GM12865 (cell line): ENCODE measurements around the gene HES2.

Experiments used
- DNase-seq: peaks from one replicate; pipeline ENCODE4 v3.0.0; 2010; ENCODE audit warnings: low read depth
- H3K4me3 ChIP-seq: 2 replicates; pipeline ENCODE4 v1.5.1; 2011; ENCODE audit warnings: mild to moderate bottlenecking, low read depth, low read length, control low read depth
- TF ChIP-seq, protein P1 (sequence below): IDR thresholded peaks from 2 replicates; pipeline ENCODE4 v1.5.1; 2011; ENCODE audit warnings: low read length, control low read depth, low read depth, inconsistent platforms; ENCODE audit not compliant: insufficient read depth; ENCODE audit errors: missing control alignments

Gene HES2

DNA sequence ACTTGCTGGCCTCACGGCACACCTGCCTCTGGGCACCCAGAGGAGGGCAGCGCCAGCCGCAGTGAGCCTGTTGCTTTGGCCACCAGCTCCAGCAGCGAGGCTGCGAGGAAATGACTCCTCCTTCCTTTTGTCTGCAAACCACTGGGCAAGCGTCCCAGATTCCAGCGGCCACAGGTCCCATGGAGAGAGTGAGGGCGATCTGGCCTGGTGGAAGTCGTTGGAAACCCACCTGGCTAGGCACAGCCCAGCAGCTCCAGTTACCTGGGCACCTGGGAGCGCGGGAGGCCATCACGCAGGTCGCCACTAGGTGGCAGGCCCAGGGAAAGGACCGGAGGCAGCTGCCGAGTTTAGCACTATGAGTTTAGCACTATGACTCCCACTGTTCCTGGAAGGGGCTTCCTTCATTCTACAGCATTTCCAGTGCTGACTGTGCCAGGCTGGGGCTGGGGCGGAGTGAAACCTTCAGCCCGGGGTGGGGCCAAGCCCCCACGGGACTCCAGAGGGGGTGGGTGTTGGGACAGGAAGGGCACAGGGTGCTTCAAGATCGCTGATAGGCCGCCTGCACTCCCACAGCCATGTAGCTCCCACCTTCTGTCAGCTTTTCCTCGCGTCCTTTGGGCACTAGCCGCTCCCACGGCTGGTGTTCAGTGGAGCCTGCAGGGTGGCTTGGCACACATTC lies 3.7 kb upstream of the HES2 start:
- TF ChIP-seq, protein P1, sequence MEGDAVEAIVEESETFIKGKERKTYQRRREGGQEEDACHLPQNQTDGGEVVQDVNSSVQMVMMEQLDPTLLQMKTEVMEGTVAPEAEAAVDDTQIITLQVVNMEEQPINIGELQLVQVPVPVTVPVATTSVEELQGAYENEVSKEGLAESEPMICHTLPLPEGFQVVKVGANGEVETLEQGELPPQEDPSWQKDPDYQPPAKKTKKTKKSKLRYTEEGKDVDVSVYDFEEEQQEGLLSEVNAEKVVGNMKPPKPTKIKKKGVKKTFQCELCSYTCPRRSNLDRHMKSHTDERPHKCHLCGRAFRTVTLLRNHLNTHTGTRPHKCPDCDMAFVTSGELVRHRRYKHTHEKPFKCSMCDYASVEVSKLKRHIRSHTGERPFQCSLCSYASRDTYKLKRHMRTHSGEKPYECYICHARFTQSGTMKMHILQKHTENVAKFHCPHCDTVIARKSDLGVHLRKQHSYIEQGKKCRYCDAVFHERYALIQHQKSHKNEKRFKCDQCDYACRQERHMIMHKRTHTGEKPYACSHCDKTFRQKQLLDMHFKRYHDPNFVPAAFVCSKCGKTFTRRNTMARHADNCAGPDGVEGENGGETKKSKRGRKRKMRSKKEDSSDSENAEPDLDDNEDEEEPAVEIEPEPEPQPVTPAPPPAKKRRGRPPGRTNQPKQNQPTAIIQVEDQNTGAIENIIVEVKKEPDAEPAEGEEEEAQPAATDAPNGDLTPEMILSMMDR = peak; percentile 90
- no peak overlapping the region for H3K4me3 ChIP-seq
- DNase-seq = peak; percentile 63

DNA sequence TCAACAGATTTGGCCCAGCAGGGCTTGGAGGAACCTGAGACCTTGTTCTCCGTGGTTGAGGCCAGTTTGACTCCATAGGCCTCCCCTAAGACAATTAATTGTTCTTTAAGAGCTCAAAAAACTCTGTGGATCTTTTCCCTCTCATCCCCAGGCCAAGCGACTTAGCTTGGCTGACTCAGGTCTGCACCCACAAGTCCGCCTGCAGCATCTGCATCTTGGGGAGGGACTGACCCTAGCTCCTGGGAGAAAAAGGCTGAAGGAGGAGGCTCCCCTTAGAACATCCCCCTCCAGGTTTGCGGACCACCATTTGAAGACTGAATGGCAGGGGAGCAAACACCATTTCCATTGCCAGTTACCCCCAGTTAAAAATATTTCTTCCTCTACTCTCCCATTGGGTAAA lies 1.5 kb upstream of the HES2 start:
- no peak for DNase-seq
- TF ChIP-seq, protein P1 = no peak

DNA sequence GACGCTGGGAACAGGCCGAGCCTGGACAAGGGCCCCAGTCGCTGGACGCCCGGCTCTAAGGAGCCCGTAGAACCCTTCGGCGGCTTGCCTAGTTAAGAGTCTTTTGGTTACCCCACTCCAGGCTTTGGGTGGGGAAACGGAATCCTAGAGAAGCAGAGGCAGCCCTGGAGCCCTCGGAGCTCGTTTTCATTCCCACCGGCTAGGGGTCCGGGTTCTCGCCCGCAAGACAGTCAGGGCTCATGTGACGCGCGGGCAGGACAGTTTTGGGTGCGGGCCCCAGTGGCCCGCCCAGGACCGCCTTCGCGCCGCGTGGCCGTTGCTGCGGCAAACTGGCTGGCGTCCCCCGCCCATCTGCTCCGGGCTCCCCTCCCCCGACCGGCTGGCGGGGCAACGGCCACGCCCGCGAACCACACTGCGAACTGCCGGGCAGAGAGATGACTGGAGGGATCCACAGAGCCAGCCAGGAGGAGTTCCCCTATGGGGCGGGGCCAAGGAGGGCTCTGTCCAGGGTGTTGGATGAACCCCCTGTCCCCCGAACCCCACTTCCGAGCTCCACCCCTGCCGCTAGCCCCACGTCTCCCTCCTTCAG lies 829 bp upstream of the HES2 start:
- no peak for DNase-seq
- no peak overlapping the region for H3K4me3 ChIP-seq

More for the DNA sequence above, 1.5 kb upstream of the HES2 start:
- H3K4me3 ChIP-seq = no peak overlapping the region

DNA sequence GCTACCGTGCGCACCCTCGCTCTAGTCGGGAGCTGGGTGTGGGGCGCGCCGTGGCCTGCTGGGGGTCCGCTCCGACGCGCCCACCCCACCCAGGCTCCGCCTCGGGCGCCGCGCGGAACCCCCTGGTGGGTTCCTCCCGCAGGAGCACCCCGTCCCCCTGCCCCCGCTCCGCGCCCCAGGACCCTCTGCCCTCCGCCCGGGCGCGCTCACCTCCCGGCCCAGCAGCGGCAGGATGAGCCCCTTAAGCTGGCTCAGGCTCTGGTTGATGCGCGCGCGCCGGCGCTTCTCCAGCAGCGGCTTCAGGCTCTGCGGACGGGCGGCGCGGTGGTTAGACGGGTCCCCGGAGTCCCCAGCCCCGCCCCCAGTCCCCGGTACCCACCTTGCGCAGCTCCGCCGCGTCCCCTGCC lies 319 bp downstream of the HES2 start:
- no peak overlapping the region; the same call in 1 of the 2 replicates for H3K4me3 ChIP-seq
- TF ChIP-seq, protein P1 = no peak
- DNase-seq = no peak

More for the DNA sequence above, 829 bp upstream of the HES2 start:
- TF ChIP-seq, protein P1 = no peak

DNA sequence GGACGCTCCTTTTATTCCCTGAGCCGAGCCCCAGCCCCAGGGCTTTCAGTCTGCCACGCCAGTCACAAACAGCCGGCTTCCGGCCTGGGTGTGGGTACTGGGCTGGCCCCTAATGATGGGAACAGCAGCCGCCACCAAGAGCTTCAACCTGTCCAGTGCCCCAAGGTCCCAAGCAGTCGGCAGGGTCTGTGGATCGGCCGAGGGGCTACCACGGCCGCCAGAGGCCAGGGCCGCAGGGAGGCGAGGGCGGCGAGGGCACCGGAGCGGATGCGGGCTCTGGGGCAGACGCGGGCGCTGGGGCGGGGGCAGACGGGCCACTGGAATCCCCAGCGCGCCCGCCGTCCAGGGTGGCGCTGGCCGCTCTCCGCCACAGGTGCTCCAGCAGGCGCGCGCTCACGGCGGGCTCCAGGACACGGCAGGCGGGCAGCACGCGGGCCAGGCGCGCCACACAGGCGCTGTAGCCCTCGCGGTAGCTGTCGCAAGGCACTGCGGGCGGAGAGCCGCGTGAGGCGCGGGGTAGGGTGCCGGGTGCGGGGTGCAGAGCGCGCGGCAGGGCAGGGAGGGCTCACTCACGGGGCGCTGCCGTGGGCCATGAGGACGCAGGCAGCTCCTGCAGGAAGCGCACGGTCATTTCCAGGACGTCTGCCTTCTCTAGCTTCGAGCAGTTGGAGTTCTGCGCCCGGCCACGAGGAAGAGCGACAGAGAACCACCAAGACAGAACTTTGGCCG lies 887 bp downstream of the HES2 start:
- TF ChIP-seq, protein P1 = no peak
- DNase-seq = no peak
- no peak overlapping the region; the same call in 1 of the 2 replicates for H3K4me3 ChIP-seq

DNA sequence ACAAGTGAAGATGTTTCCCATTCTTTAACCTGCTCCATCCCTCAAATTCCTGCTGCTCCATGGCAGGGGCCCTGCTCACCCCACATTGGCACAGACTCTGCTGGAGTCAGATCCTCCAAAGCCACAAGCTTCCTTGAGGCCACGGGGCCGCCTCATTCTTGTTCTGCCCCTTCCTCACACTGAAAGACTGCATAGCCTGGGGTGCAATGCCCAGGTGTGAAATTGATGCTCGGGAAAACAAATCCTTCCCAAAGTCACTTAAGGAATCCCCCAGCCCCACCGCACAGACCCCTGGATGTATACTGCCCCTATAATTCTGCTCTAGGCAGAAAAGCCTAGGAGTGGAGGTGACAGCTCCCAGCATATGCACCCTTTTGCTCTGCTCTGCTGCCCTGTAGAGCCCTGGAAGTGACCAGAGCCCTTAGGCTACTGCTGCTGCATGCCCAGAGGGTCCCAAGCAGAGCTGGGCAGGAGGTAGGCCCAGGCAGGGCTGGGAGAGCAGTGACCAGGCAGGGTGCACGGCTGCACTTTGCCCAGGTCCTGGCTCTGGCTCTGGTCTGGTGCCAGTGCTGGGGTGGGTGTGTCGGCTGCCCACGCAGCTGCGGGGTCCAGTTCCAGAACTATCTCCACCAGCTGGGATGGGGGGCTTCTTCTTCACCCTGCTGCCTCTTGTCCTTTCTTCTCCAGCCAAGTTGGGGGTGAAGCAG lies 1.6 kb downstream of the HES2 start:
- no peak for DNase-seq
- TF ChIP-seq, protein P1 = no peak
- H3K4me3 ChIP-seq = no peak overlapping the region
